GM19240 (cell line): ENCODE measurements around the gene STOX2.

Experiments
- DNase-seq: peaks from one replicate; pipeline ENCODE4 v3.0.0; 2011; ENCODE audit warnings: low spot score; ENCODE audit not compliant: insufficient read length

Gene STOX2

GRCh38 chr4:183986291-183986970, 81.3 kb downstream of the STOX2 start:
- DNase-seq, result no peak

- DNase-seq, result no peak
These were observed 82.2 kb downstream of the STOX2 start for GRCh38 chr4:183986971-183987946.

- DNase-seq, result no peak
These were observed 82.9 kb downstream of the STOX2 start for GRCh38 chr4:183987987-183988392.

DNA sequence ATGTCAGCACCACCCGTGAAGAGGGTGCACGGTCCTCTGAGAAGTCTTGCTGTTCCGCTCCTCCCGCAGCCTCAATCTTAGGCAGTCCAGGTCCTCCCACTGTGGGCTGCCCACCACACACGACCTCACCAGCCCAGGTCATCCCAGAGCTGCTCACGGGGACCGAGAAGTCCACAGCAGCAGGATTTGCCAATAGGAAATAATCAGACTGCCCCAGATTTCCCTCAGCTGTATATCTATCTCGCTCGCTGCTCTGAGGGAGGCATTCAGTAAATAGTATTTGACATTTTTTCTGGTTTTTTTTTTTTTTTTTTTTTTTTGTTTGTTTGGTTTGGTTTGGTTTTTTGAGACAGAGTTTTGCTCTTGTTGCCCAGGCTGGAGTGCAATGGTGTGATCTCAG, 83.8 kb downstream of the STOX2 start:
- no peak for DNase-seq

GRCh38 chr4:183989461-183989860, 84.4 kb downstream of the STOX2 start:
- no peak for DNase-seq

GRCh38 chr4:183989931-183990330, 84.8 kb downstream of the STOX2 start:
- no peak for DNase-seq

- no peak for DNase-seq
These were observed 88.6 kb downstream of the STOX2 start for GRCh38 chr4:183993676-183994075.

DNA sequence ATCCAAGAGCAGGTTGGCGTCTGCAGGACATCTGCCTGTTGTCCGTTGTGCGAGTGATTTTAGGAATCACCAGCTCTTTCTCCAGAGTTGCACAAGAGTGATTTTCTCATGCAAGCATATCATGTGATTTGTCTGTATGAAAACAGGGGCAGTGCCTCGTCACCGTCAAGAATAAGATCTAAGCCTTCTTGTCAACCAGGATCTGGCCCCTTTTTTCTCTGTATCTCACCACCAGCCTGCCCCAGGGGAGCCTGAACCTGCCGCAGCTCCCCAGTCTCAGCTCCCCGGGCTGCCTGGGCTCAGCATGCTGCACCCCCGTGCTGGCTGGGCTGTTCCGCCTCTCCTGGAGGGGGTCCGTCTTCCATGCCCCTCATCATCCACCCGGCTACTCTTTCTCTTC, 90.5 kb downstream of the STOX2 start:
- no peak for DNase-seq

DNA sequence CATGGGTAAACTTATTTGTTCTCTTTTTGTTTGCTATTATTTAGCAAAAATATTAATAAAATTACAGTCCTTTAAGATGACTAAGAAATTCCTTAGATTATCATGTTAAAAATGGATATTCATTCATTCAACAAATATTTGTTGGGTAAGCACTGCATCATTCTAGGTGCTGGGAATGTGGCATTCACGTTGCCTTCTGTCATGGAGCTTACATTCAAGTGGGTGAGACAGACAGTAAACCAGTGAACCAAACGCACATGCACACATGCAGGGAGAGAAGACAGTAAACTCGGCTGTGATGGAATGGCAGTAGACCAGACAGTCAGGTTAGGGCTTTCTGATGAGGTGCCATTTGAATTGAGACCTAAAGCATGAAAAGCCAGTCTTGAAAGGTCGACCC, 91.8 kb downstream of the STOX2 start:
- no peak for DNase-seq

GRCh38 chr4:183999435-183999834, 94.3 kb downstream of the STOX2 start:
- DNase-seq, result no peak

DNA sequence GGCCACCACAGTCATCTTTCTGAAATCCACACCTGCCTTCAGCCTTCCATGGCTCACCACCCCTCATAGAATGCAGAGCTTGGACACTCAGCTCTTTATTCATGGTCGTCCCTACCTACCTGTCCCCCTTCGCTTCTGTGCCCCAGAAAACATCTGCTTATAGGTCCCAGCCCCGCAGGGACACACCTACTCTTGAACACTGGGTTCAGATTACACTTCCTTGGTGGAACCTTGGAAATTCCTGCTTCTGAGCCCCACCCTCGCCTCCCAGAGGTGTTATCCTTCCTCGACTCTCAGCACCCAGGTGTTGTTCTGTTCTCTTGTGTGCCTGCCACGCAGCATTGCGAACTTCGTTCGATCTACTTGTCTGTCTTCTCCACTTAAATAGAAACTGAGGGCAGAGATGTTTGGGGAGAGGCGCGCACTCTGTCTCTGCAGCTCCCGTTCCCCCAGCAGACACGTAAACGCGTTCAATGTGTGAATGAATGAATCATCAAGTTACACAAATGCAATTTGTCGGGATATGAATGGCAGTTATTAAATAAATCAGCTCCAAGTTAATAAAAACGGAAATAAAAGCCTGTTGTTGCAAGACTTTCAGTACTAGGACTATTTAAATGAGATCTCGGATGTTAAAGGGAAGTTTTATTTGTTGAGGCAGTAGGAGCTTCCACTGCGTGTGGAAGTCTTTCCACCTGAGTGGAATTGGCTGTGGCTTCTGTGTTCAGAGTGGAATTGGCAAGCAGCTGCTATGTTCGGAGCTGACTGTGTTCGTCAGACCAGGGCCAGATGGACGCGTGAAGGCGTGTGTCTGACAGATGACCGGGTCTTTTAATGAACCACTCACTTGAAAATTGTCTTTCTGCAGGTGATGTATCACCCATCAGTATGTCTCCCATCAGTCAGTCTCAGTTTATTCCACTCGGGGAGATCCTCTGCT, 95.6 kb downstream of the STOX2 start:
- DNase-seq, result no peak

GRCh38 chr4:184003433-184003832, 98.3 kb downstream of the STOX2 start:
- DNase-seq, result no peak

DNA sequence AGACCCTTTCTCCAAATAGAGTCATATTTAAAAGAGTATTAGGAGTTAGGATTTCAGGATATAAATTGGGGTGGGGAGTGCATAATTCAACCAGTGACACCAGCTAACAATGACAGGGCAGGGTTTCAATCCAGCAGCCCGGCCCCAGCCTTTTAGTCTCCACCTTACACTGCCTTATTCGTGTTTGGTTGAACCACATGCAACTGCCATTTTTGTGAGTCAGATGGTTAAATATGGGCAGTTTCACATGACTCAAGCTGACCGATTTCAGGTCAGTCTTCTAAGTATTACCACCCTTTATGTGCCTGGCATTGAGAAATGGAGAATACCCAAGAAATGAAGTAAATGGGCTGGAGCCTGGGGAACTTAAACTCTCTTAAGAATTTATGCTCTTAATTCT, 102.8 kb downstream of the STOX2 start:
- no peak for DNase-seq

DNA sequence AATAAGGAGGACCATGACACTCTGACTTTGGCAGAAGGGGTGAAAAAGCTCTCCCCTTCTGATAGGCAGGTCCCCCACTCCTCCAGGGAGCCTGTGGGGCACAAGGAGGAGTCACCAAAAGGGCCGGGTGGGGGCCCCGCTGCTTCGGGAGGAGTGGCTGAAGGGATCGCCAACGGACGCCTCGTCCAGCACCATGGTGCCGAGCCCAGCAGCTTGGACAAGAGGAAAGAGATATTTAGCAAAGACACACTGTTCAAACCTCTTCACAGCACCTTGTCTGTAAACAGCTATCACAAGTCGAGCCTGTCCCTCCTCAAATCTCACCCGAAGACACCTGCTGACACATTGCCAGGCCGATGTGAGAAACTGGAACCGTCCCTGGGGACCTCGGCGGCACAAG, 105.6 kb downstream of the STOX2 start:
- no peak for DNase-seq

DNA sequence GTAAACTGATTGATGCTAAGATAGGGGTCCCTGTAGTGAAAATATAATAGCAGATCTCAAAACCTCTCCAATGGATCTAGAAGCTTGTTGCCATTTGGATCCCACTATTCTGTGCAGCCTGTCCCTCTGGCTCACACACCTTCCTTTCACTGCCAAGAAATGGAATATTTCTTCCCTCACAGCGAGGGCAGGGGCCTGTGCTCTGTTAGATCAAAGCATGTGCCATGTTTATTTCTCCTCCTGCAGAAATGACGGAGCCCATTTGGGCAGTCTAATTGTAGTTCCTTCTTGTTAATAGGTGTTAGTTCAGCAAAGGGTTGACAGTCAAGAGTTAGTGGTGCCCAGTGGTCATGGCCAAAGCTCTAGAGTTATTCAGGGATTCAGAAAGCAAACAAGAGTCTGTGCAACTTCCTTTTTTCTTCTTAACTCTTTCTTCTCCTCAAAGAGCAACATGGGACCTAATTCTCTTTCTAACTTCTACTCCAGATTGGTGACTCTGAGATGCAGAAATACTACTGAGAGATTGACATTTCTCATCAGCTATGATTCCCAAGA, 106.8 kb downstream of the STOX2 start:
- DNase-seq, result no peak

- no peak for DNase-seq
These were observed 107.8 kb downstream of the STOX2 start for GRCh38 chr4:184012937-184013336.

DNA sequence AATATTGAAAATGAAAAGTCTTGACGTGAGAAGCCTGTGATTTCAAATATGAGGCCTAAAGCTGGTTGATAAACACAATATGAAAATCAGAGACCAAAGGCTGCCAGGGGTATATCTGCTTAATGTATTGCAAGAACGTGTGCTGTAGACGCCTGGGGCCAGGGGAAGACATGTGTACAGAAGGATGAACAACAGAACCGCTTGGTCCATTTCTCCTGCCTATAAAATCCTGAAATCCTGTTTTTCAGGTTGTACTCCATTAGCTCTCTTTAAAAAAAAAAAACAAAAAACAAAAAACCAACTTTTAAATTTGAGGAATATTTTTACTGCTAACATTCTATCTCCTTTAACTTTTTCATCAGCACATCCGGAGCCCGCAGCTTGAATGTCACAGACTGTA, 109.2 kb downstream of the STOX2 start:
- DNase-seq, result no peak

GRCh38 chr4:184016759-184017668, 111.9 kb downstream of the STOX2 start:
- DNase-seq, result no peak

GRCh38 chr4:184019076-184019475, 114.0 kb downstream of the STOX2 start:
- DNase-seq, result no peak
